GM21447 (cell line): ENCODE measurements around the gene CDS1.
"Not testable (repeated sequence)": the region's sequence is repeated elsewhere in the genome, so short reads cannot be mapped to it uniquely, and the experiment has no call there.

Experiments
- ATAC-seq: cut with Tn5 transposase; IDR thresholded peaks from one replicate; pipeline ENCODE4 v1.9.1; 2021; ENCODE audit not compliant: unreplicated experiment

CDS1 gene

DNA sequence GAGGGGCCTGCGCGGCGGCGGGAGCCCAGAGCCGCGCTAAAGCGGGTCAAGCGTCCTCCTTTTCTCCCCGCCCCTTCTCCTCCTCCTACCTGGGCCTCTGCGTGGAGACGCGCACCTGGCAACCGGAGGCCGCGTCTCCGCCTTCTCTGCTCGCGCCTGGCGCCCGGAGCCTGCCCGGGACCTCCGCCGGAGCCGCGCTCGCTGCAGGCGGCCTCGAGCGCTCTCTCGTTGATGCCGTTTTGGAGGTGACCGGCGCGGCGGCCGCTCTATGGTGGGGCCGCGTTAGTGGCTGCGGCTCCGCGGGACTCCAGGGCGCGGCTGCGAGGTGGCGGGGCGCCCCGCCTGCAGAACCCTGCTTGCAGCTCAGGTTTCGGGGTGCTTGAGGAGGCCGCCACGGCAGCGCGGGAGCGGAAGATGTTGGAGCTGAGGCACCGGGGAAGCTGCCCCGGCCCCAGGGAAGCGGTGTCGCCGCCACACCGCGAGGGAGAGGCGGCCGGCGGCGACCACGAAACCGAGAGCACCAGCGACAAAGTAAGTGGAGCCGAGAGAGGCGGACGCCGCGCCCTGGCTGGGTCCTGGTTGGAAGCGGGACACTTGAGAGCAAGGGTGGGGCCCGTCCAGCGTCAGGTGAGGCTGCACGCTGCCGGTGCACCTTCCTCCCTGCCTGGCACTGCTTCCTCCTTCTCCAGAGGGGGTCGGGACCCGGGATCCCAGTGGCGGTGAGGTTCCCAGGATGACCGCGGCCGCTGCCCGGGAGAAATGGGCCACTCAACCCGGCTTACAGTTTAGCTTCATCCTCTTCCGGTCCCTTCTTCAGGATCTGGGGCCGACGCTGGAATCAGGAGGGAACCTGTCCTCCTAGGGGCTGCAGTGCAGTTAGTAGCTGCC is at the start of gene CDS1:
Gene CDS1 (plus strand): TSS at position 140 of the 888 bp plus-strand sequence. CDS start 275 bp downstream, at position 415.
- ATAC-seq = peak; percentile 46

DNA sequence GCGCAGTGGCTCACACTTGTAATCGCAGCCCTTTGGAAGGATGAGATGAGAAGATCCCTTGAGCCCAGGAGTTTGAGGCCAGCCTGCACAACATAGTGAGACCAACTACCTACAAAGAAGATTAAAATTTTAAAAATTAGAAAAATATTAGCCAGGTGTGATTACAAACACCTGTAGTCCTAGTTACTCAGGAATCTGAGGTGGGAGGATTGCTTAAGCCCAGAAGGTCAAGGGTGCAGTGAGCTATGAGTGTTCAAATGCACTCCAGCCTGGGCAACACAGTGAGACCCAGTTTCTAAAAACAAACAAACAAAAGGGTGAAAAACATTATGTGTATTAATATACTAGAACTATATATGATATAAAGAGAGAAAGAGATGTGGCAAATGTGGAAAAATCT is 47.0 kb upstream of the CDS1 start:
- ATAC-seq = no peak

DNA sequence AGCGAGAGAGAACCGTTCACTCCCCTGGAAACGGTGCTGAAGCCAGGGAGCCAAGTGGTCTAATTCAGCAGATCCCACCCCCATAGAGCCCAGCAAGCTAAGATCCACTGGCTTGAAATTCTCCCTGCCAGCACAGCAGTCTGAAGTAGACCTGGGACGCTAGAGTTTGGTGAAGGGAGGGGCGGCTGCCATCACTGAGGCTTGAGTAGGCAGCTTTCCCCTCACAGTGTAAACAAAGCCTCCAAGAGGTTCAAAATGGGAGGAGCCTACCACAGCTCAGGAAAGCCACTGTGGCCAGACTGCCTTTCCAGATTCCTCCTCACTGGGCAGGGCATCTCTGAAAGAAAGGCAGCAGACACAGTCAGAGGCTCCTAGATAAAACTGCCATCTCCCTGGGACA is 37.8 kb upstream of the CDS1 start:
- ATAC-seq = no peak

DNA sequence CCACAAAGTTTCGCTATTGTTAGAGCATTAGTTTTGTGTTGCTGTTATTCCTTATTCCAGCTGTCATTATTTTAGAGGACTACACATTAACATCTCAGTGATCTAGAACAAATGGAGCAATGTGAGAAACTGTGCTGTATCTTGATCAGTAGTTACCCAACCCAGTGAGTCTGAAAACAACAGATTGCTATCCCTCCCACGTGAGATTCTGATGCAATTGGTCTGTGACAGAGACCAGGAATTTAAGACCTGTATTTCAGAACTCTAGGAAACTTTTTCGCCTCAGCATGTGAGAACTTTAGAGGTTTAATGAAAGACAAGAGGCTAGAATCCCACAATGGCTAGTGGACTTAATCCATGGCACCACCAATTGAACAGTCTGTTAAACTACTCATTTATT is 35.7 kb upstream of the CDS1 start:
- ATAC-seq = no peak

DNA sequence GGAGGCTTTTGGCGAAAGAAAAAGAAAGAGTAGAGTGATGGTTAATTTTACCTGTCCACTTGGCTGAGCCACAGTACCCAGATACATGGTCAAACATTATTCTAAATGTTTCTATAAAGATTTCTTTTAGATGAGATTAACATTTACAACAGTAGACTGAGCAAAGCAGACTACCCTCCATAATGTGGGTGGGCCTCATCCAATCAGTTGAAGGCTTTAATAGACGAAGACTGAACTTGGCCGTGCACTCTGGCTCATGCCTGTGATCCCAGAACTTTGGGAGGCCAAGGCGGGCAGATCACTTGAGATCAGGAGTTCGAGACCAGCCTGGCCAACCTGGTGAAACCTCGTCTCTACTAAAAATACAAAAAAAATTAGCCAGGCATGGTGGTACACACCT is 33.7 kb upstream of the CDS1 start:
- not testable (repeated sequence) for ATAC-seq

DNA sequence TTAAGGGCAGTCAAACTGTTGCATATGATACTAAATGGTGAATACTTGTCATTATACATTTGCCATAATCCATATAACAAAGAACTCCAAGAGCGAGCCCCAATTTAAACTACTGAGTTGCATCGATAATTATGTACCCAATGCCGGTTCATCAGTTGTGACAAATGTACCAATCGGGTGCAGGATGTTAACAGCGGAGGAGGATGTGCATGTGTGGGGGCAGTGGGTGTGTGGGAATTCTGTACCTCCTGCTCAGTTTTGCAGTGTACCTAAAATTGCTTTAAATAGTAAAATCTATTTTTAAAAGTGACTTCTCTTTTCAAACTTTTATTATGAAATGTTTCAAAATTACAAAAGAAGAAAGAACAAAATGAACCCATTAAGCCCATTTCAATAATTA is 20.8 kb upstream of the CDS1 start:
- no peak for ATAC-seq

DNA sequence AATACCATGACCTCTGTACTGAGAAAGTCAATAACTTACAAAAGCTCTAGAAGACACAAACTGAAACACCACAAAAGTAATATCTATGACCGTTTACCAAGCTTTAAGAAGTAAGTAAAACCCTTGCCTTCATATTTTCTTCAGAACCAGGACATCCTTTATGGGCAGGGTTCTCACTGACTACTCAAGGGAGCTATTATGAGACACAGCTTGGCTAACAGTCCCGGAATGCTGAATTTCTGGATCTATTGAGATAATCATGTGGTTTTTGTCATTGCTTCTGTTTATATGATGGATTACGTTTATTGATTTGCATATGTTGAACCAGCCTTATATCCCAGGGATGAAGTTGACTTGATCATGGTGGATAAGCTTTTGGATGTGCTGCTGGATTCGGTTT is 19.9 kb upstream of the CDS1 start:
- ATAC-seq = no peak

DNA sequence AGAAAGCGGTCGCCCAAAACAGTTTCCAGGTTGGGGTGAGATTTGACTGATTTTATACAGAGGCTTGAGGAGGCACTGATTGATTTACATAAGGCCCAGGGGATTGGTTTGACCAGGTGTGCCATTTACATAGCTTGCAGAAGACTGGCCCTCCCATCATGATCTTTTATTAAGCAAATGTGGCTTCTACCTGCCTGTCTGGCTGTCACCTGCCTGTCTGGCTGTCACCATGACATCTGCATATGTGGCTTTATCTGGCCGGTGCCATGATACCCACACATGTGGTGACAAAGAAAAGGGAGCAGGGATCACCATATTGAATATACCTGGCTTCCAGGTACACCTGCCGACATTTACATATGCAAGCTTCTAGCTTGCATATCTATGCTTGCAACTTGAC is 17.0 kb upstream of the CDS1 start:
- no peak for ATAC-seq

DNA sequence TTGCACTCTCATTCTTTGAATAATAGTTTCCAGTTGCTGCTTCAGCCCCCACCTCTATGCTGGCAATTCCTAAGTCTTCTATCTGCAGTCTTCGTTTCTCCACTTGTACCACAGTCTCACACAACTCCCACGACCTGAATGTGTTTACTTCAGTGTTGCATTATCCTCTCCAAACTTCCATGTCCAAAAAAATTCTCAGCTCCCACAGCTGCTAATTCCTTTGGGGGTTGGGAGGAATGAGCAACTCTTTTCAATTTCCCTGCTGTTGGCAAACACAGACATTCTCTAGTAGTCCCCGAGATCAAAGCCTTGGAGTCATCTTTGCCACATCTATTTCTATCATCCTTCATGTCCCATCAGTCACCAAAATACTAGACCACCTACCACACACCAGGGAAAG is 14.4 kb upstream of the CDS1 start:
- no peak for ATAC-seq

DNA sequence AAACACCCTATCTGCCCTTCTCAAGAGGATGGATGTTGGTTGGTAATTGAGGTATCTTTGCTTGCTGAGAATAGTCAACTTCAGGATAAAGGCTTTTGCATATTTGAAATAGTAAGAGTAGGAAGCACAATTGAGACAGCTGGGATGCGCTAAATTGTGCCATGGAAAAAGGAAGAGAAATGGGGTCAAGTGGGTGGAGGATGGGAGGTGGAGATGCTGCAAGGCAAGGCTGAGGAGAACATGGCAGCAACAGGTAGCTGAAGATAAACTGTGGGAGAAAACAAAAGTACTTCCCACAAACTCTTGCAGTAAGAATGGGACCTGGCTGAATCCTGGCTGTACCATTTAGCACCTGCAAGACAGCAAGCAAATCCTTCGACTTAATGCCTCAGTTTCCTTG is 13.9 kb upstream of the CDS1 start:
- no peak for ATAC-seq

DNA sequence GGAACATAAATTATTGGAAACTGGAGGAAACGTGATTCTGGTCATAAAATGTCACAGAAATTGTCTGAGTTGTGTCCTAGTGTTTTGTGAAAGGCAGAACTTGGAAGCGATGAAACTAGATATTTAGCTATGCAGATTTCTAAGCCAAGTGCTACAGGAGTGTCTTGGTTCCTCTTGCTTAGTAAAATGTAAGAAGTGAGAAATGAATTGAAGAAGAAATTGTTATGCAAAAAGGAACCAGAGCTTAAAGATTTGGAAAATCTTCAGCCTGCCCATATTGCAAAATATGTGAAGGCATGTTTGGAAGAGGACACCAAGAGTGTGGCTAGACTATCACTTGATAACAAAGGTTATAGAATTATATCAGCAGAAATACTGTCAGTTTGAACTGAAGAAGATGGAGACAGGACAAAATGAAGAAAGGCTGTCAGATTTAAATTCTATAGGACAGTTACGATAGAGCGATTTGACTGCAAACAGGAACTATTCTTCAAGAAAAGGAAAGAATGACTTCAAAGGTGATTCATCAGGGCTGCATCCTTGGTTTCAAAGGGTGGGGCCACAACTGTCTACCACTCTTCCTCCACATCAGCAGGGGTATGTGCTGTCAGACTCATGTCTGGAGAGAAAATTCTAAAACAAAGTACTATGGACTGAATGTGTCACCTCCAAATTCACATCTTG is 9.4 kb upstream of the CDS1 start:
- ATAC-seq = no peak

DNA sequence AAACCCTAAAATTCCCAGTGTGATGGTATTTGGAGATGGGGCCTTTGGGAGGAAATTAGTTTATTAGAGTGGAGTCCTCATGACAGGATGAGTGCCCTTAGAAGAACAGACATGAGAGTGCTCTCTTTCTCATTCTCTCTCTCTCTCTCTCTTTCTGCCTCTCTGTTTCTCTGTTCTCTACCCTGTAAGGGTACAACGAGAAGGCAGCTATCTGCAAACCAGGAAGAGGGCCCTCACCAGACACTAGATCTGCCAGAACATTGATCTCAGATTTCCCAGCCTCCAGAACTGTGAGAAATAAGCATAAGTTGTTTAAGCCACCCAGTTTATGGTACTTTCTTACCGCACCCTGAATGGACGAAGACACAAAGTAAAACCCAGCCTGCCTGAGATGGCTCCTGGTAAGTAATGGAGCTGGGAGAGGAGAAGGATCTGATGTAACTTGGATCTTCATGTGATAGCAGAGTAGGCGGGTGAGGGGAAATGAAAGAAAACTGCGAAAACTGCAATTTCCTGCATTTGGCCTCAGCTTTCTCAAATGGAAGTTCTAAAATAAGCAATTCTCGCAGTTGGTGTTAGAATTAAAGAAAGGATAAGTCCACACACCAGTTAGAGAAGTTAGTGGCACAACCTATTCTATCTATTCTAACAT is 8.7 kb upstream of the CDS1 start:
- ATAC-seq = no peak

DNA sequence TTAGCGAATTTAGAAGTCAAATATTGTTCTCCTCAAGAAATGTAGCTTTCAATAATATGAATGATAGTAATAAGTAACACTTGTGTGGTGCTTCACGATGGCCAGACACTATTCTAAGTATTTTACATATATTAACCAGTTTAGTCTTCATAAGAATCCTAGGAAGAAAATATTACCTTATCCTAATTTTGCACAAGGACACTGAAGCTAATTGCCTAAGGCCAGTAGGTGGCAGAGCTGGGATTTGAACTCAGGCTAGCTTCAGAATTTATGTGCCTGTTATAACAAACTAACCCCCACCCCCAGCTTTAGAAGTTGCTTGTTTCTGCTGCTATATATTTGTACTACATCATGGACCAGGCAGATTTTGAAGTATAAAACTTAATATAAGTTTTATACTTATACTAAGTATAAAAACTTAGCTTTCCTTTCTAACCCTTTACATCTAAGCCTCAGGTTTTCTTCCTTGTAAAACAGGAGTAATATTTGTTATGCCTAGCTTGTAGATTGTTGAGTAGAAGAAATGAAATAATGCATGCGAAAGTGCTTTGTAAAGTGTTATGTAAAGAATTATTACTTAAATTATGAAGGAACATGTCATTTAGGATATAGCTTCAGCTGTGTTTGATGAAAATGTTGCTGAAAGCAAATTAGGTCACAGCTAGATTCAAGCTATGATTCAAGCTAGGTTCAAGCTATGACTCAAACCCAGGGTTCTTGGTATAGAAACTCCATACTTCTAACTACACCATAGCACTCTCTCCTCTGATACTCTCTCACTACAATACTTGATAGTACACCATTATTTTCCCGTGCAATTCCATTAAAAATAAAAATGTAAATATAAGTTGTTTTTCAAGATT is 4.2 kb upstream of the CDS1 start:
- ATAC-seq = no peak

DNA sequence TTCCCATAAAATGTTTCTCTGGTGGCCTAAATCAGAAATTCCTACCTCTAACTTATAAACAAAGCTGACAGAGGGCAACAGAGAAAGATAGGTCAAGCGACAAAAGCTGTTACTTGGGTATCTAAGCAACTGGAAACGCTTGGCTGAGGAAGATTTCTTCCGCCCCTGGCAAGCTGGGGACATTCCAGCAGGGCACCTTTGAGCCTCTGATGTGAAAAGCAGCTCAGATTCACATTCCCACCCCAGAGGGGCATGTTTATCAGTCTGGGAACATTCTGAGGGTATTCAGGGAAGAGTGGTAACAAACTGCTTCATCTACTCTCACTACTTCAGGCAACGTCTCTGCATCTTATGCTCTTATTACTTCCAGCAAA is 3.5 kb upstream of the CDS1 start:
- no peak for ATAC-seq

DNA sequence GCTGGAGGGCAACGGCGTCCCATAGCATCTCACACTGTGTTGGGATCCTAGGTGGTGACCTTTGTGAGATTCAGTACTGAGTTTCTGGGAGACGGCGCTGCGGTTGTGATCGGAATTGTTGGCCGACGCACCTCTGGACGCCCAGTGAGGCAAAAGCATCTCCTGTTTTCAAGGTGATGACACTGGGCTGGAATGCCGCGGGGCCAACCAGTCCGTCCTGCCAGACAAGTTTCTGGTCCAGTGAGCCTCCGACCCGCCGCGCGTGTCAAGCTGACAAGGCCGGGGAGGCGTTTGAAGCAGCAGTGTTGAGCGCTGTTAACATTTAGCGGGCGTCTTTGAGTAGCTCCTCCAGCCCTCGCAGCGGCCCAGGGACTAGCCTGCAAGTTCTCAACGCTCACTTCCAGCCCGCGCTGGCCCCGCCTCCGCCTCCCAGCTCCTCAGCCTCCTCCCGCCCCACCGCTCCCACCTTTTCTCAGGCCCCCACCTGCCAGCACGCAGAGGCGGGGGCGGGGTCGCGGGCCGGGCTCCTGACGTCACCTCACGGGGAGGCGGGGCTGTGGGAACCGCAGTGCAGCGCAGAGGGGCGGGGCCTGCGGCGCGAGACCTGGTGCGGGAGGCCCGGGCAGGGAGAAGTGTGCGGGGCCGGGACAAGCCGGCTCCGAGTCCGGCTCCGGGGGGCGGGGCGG is 482 bp upstream of the CDS1 start:
- ATAC-seq = peak; percentile 74

DNA sequence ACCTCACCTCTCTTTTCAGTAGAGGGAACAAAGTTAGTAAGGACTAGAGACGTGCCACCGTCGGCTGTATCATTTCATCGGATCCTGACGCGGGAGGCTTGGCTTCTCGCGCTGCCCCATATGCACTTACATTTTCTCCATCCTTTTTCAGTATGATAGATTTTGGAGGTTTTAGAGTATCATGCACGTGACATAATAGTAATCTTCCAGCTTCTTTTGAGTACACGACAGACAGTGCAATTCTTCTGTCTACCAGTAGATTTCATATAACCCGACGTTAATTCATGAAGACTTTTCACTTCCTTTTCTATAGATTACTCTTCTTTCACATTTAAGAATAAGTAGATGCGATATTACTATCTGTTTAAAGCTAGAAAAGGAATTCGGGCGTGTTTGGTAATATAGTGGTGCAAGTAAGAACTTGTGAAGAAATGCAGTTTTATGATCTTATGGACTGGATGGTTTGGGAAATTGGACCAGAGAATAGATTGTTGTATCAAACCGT is 1.0 kb downstream of the CDS1 start:
- no peak for ATAC-seq

DNA sequence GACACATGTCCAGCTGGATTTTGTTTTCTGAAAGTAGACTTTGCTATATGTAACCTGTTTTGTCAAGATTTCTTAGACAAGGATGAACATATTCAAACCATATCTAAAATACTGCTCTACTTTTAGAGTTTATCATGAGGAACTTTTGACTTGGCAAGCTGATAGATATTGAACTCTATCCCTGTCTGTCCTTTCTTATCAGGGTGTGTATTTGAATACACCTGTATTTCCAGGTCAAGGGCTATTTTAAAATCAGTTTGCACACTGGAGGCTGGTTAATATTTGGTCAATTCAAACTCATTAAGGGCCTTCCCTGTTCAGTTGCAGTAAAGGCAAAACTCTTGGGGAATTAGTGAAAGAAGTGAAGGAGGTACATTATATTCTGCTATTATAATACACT is 2.3 kb downstream of the CDS1 start:
- ATAC-seq = no peak

DNA sequence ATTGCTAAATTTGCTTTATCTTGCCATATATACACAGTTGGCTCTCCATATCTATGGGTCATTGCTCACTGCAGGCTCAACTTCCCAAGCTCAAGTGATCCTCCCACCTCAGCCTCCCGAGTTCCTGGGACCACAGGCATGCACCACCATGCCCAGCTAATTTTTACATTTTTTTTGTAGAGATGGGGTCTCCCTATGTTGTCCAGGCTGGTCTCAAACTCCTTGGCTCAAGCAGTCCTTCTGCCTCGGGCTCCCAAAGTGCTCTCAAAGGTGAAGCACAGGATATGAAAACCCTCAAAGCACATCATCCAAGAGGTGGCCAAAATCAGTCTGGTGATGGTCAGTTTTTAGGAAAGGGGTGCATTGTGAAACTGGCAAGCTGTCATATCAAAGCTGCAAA is 11.8 kb downstream of the CDS1 start:
- ATAC-seq = no peak

DNA sequence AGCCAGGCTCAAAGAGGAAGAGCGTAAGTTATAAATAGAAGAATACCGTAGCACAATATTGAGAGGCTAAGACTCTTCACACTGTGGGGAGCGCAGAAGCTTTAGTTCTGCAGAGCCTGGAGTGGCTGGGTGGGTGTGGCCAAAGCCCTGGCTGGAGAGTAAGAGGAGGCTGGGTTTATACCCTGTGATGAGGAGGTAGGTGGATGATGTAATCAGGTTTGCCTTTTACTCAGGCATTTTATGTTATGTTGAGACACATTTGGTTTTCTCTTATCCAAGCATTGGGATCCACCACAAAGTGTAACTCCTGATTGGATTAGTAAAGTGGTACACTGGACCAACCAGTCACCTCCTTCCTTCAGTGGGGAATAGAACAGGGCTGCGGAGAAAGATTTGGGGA is 13.9 kb downstream of the CDS1 start:
- ATAC-seq = no peak

DNA sequence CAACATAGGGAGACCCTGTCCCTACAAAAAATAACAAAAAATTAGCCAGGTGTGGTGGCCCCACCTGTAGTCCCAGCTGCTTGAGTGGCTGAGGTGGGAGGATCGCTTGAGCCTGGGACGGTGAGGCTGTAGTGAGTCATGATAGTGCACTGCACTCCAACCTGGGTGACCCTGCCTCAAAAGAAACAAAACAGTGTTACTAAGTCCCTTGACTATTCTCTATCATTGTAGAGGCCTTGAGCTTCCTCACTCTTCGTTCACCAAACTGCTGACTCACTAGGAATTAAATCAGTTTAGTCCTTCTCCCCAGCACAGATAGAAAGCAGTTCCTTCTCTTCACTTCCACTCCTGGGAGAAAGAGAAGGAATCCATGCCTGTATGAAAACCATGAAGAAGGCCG is 14.5 kb downstream of the CDS1 start:
- ATAC-seq = no peak
